ENCODE results near the gene OTX2.

DNA sequence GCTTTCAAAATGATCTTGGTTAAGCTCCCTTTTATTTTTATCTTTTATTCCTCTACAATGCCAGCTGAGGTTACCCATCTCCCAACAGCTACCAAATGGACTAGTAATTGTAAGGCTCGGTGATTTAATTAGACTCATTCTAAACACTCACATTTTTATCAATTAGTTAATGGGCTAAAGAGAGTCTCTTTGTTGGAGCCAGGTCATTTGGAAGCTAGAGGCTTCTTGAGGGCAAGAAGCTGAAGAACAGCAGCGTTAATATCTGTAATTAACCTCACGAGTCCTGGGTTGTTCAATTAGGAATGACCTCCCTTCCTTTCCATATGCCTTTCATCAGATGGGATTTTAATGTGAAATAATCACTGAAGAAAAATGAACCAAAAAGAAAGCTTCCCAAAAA is 56.9 kb downstream of the OTX2 start:
- no peak for TF ChIP-seq POLR2A (IDR thresholded peaks at IDR 0.05)
- TF ChIP-seq, protein P1, sequence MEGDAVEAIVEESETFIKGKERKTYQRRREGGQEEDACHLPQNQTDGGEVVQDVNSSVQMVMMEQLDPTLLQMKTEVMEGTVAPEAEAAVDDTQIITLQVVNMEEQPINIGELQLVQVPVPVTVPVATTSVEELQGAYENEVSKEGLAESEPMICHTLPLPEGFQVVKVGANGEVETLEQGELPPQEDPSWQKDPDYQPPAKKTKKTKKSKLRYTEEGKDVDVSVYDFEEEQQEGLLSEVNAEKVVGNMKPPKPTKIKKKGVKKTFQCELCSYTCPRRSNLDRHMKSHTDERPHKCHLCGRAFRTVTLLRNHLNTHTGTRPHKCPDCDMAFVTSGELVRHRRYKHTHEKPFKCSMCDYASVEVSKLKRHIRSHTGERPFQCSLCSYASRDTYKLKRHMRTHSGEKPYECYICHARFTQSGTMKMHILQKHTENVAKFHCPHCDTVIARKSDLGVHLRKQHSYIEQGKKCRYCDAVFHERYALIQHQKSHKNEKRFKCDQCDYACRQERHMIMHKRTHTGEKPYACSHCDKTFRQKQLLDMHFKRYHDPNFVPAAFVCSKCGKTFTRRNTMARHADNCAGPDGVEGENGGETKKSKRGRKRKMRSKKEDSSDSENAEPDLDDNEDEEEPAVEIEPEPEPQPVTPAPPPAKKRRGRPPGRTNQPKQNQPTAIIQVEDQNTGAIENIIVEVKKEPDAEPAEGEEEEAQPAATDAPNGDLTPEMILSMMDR (IDR thresholded peaks at IDR 0.05) = no peak

Data from body of pancreas (tissue), 4 donors.